Activated T-cell treated with anti-CD3 and anti-CD28 coated beads, Interleukin-2, amount 50 U/mL, for 72 hours (primary cell): ENCODE results near the gene COL6A3. TPM values are rescaled to one million over a fixed set of nuclear protein-coding genes. Genes with fewer than 3 reads are reported as not detected.
"Not testable (repeated sequence)": the region's sequence is repeated elsewhere in the genome, so short reads cannot be mapped to it uniquely, and the experiment has no call there.

ENCODE experiments used
- ATAC-seq, 2 donors: fragments of 150-1000 bp; cut with Tn5 transposase; replicated peaks in 1 of 2; 2 replicates each; pipeline ENCODE4 v1.10.0; 2021; ENCODE audit warnings: moderate library complexity in 2 of 2, mild to moderate bottlenecking in 1 of 2
- DNase-seq, 2 donors: peaks; one replicate each; pipeline ENCODE4 v3.0.0; 2021 to 2022; ENCODE audit warnings: mixed read lengths in 1 of 2
- H3K27ac Mint-ChIP-seq: one replicate; pipeline ENCODE4 v1.8.0; 2022; ENCODE audit warnings: mild to moderate bottlenecking, moderate library complexity, mixed read lengths
- H3K27me3 Mint-ChIP-seq: one replicate; pipeline ENCODE4 v1.8.0; 2022; ENCODE audit warnings: low read depth, mixed read lengths
- H3K36me3 Mint-ChIP-seq, 2 donors: one replicate each; pipeline ENCODE4 v1.8.0; 2022; ENCODE audit warnings: mixed read lengths in 2 of 2, mild to moderate bottlenecking in 1 of 2; ENCODE audit not compliant: insufficient read depth in 2 of 2
- H3K4me1 Mint-ChIP-seq: one replicate; pipeline ENCODE4 v1.8.0; 2022; ENCODE audit warnings: low read depth, mixed read lengths
- H3K4me3 Mint-ChIP-seq, 2 donors: one replicate each; pipeline ENCODE4 v1.8.0; 2022; ENCODE audit warnings: mild to moderate bottlenecking in 2 of 2, mixed read lengths in 2 of 2, moderate library complexity in 2 of 2
- H3K9me3 Mint-ChIP-seq, 2 donors: one replicate each; pipeline ENCODE4 v1.8.0; 2022; ENCODE audit warnings: mixed read lengths in 2 of 2
- total RNA-seq, 2 donors: library from RNA; stranded (reverse); gene quantifications; one replicate each; pipeline ENCODE4 v1.2.3, GENCODE V29; 2022

Gene COL6A3
- total RNA-seq, 2 donors from 2014 or later, result 12.0 to 17.3 TPM

- Mint-ChIP-seq H3K4me1 (no peaks in the 10 kb centered on the region), H3K27me3 (no peaks in the 10 kb centered on the region), H3K36me3 (no peaks in the 10 kb centered on the region), H3K9me3 (no peaks in the 10 kb centered on the region), H3K4me3 (no peak overlapping the region), H3K27ac (no peak overlapping the region)
- DNase-seq, result no peak
- ATAC-seq, result no peak
These were observed 58.3 kb downstream of the COL6A3 start for GRCh38 chr2:237355701-237356100.

- DNase-seq, result no peak
- Mint-ChIP-seq H3K27me3 (no peaks in the 10 kb centered on the region), H3K4me3 (no peak overlapping the region), H3K36me3 (no peaks in the 10 kb centered on the region), H3K4me1 (no peaks in the 10 kb centered on the region), H3K9me3 (no peaks in the 10 kb centered on the region), H3K27ac (no peak overlapping the region)
- no peak for ATAC-seq
These were observed 59.1 kb downstream of the COL6A3 start for GRCh38 chr2:237354892-237355291.

GRCh38 chr2:237354172-237354571, 59.8 kb downstream of the COL6A3 start:
- not testable (repeated sequence) for H3K27me3 Mint-ChIP-seq, H3K36me3 Mint-ChIP-seq, H3K4me3 Mint-ChIP-seq, H3K4me1 Mint-ChIP-seq, ATAC-seq, DNase-seq, H3K27ac Mint-ChIP-seq, H3K9me3 Mint-ChIP-seq

DNA sequence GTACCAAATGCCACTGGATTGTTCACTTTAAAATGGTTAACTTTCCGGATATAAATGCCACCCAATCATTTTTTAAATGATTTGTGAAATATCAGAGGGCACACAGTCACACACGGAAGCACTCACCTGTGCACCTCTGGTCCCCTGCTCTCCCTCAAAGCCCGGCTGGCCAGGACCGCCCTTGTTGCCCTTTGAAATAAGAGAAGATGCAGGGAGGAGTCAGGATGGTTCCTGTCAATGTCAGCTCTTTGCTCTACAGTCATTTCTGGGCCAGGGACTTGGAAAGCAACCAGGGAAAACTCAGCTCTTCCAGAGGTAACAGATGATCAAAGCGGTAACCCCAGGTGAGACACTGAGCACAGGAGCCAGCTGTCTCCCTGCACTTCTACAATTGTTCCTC, 60.7 kb downstream of the COL6A3 start:
- ATAC-seq (no peak), DNase-seq (no peak)
- H3K9me3 Mint-ChIP-seq, result no peaks in the 10 kb centered on the region
- no peaks in the 10 kb centered on the region for H3K36me3 Mint-ChIP-seq
- H3K4me3 Mint-ChIP-seq, result no peak overlapping the region
- H3K27me3 Mint-ChIP-seq, result no peaks in the 10 kb centered on the region
- no peak overlapping the region for H3K27ac Mint-ChIP-seq
- no peaks in the 10 kb centered on the region for H3K4me1 Mint-ChIP-seq

DNA sequence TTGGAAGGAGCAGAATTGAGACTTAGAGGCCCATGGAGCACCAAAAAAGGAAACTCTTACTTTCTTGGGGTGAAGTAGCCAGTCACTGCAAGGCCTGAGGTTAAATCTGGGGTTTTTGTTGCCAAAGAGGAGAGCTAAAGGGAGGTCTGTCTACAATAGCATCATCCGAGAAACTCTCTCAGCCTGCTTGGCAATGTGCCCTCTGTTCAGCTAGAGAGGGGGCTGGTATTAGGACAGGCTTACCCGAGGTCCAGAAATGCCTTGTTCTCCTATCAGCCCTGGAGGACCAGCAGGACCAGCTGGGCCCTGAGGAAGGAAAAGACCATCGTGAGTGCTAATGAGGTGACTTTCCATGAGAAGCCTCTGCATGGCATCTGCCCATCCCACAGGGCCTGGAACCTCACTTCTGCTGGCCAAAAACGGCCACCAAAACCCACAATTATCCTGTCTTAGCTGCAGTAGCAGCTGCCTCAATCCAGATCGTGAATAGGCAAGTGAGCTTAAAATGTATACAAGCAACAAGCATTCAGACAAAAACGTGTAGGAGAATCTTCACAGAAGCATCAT, 61.6 kb downstream of the COL6A3 start:
- Mint-ChIP-seq H3K27ac (no peak overlapping the region), H3K27me3 (no peaks in the 10 kb centered on the region), H3K4me3 (no peak overlapping the region), H3K9me3 (no peaks in the 10 kb centered on the region), H3K4me1 (no peaks in the 10 kb centered on the region), H3K36me3 (no peaks in the 10 kb centered on the region)
- no peak for ATAC-seq
- DNase-seq, result no peak

- ATAC-seq (no peak), DNase-seq (no peak)
- Mint-ChIP-seq H3K4me1 (no peaks in the 10 kb centered on the region), H3K9me3 (no peaks in the 10 kb centered on the region), H3K4me3 (no peak overlapping the region), H3K27me3 (no peaks in the 10 kb centered on the region), H3K36me3 (no peaks in the 10 kb centered on the region), H3K27ac (no peak overlapping the region)
These were observed 62.2 kb downstream of the COL6A3 start for GRCh38 chr2:237351796-237352195.

DNA sequence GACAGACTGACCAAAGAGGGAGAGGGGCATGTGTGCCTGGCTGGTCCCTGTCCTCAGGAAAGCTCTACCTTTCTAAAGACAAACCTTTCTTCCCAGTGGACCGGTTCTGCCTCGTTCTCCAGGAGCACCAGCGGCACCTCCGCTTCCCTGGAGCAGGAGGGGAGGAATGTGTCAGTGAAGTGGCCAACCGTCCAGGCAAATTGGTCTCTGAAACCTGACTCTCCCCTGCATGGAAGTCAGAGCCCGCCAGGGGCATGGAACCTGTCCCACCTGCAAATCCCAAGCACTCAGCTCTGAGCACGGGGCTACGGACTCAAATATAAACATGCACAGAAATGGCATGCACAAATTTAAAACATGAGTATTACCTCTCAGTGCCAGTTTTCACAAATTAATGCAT, 62.9 kb downstream of the COL6A3 start:
- H3K9me3 Mint-ChIP-seq, result no peaks in the 10 kb centered on the region
- H3K4me3 Mint-ChIP-seq, result no peak overlapping the region
- no peaks in the 10 kb centered on the region for H3K27me3 Mint-ChIP-seq
- no peak for ATAC-seq
- no peak for DNase-seq
- H3K4me1 Mint-ChIP-seq, result no peaks in the 10 kb centered on the region
- no peak overlapping the region for H3K27ac Mint-ChIP-seq
- no peaks in the 10 kb centered on the region for H3K36me3 Mint-ChIP-seq

DNA sequence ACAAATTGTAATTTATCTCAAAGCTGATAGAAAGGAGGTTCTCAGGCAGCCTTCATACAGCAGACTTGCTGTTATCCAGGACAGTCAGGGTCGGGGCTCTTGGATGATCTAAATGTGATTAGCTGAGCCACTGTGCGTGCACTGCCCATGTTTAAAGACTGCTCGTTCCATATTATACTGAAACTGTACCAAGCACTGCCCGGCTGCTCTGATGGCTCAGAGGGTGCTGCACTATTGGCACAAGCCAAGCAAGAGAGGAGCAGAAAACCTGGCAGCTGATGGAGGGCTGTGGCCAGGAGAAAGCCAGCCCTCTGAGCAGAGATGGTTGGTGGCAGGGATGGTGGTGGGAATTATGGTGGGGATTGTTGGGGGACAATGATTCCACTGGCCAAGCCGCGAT, 63.4 kb downstream of the COL6A3 start:
- no peaks in the 10 kb centered on the region for H3K4me1 Mint-ChIP-seq

GRCh38 chr2:237350070-237350469, 63.9 kb downstream of the COL6A3 start:
- Mint-ChIP-seq H3K27me3 (no peaks in the 10 kb centered on the region), H3K4me1 (no peaks in the 10 kb centered on the region), H3K9me3 (no peaks in the 10 kb centered on the region), H3K4me3 (no peak overlapping the region), H3K36me3 (no peaks in the 10 kb centered on the region), H3K27ac (no peak overlapping the region)
- no peak for ATAC-seq
- no peak for DNase-seq

More for the DNA sequence above, 63.4 kb downstream of the COL6A3 start:
- ATAC-seq, result no peak
- Mint-ChIP-seq H3K27ac (no peak overlapping the region), H3K9me3 (no peaks in the 10 kb centered on the region), H3K27me3 (no peaks in the 10 kb centered on the region), H3K36me3 (no peaks in the 10 kb centered on the region), H3K4me3 (no peak overlapping the region)
- DNase-seq, result no peak

DNA sequence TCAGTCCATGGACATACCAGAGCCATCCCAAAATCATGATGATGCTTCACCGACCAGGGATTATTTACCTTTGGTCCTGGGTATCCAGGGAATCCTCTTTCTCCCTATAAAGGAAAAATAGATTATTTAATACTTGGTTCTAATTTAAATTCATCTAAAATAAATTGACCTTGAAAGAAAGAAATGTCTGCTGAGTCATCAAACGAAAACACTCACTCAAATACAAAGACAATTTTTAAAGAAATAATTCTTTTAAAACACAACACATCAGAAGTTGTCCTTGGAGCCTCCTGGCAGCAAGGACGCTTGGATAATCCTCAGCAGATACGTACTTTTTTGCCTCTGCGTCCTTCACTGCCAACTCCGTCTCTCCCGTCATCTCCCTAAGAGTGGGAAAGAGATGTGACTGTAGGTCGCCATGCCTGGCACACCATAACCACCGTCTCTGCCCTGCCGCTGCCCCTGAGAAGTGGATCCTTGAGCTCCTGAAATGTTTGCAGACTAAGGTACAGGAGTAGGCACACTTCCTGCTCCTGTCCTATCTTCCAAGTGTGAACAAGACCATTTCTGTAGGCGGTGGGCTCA, 65.6 kb downstream of the COL6A3 start:
- H3K27me3 Mint-ChIP-seq, result no peaks in the 10 kb centered on the region
- DNase-seq (no peak), ATAC-seq (no peak)
- H3K36me3 Mint-ChIP-seq, result no peaks in the 10 kb centered on the region
- no peak overlapping the region for H3K4me3 Mint-ChIP-seq
- no peaks in the 10 kb centered on the region for H3K9me3 Mint-ChIP-seq
- H3K4me1 Mint-ChIP-seq, result no peaks in the 10 kb centered on the region
- H3K27ac Mint-ChIP-seq, result no peak overlapping the region

- Mint-ChIP-seq H3K4me1 (no peaks in the 10 kb centered on the region), H3K4me3 (no peak overlapping the region)
These were observed 67.9 kb downstream of the COL6A3 start for GRCh38 chr2:237345891-237346640.

DNA sequence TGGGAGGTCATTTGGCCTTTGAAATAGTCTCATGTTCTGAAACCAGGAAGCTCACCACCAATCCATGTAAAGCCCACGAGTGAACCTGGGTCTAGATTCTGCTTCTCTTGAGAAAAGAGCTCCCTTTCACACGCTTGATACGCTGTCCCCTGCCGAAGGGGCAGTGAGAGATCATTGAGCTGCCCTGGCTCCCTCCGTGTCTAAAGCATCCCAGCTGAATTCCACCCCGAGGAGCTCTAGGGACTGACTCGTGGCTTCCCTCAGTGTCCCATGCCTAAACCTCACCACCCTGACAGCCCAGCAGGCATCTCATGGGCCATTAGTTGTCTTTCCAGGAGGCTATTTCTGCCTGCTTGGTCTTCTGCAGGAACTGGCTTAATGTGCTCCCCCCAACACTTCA, 68.6 kb downstream of the COL6A3 start:
- Mint-ChIP-seq H3K4me3 (no peak overlapping the region), H3K27ac (no peak overlapping the region), H3K27me3 (no peaks in the 10 kb centered on the region), H3K9me3 (no peaks in the 10 kb centered on the region), H3K36me3 (no peaks in the 10 kb centered on the region), H3K4me1 (no peaks in the 10 kb centered on the region)
- ATAC-seq, result no peak
- DNase-seq, result no peak

More at GRCh38 chr2:237345891-237346640, 67.9 kb downstream of the COL6A3 start:
- ATAC-seq (no peak), DNase-seq (no peak)
- no peaks in the 10 kb centered on the region for H3K9me3 Mint-ChIP-seq
- no peak overlapping the region for H3K27ac Mint-ChIP-seq
- H3K27me3 Mint-ChIP-seq, result no peaks in the 10 kb centered on the region
- no peaks in the 10 kb centered on the region for H3K36me3 Mint-ChIP-seq

DNA sequence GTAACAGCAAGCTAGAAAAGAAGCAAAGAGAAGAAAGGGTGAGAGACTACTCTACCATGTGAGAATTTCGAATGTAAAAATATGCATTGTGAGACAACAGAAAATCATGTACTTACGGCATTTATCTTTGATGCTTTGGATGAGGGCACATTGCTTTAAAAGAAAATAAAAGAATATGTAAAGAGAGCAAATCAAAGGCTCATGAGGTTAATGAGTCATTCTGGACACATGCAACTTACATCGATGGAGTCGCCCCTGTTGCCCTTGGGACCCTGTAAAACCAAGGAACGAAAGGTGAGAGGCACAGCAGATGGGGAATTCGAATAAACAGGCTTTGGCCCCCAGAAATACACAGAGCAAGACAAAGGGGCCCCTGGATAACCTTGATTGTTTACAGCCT, 69.0 kb downstream of the COL6A3 start:
- H3K36me3 Mint-ChIP-seq, result no peaks in the 10 kb centered on the region
- H3K27ac Mint-ChIP-seq, result no peak overlapping the region
- H3K4me3 Mint-ChIP-seq, result no peak overlapping the region
- no peaks in the 10 kb centered on the region for H3K4me1 Mint-ChIP-seq
- ATAC-seq (no peak), DNase-seq (no peak)
- H3K9me3 Mint-ChIP-seq, result no peaks in the 10 kb centered on the region
- no peaks in the 10 kb centered on the region for H3K27me3 Mint-ChIP-seq

- H3K27me3 Mint-ChIP-seq, result no peaks in the 10 kb centered on the region
- DNase-seq (no peak), ATAC-seq (no peak)
- H3K4me3 Mint-ChIP-seq, result no peak overlapping the region
- H3K27ac Mint-ChIP-seq, result no peak overlapping the region
- H3K36me3 Mint-ChIP-seq, result no peaks in the 10 kb centered on the region
- no peaks in the 10 kb centered on the region for H3K9me3 Mint-ChIP-seq
- no peaks in the 10 kb centered on the region for H3K4me1 Mint-ChIP-seq
These were observed 70.0 kb downstream of the COL6A3 start for GRCh38 chr2:237343993-237344392.
